Type B pancreatic cell (in vitro differentiated cells): ENCODE results near the gene ADGRF1. TPM values are rescaled to one million over a fixed set of nuclear protein-coding genes. Genes with fewer than 3 reads are reported as not detected.

Experiments used
- DNase-seq: peaks from one replicate; pipeline ENCODE4 v3.0.0; 2021; ENCODE audit warnings: mixed read lengths; ENCODE audit not compliant: unreplicated experiment; ENCODE audit errors: extremely low spot score
- H3K27ac Mint-ChIP-seq: 2 replicates; pipeline ENCODE4 v1.8.0; 2021; ENCODE audit warnings: mild to moderate bottlenecking, mixed read lengths
- H3K27me3 Mint-ChIP-seq: 2 replicates; pipeline ENCODE4 v1.8.0; 2021; ENCODE audit warnings: mixed read lengths
- H3K36me3 Mint-ChIP-seq: 2 replicates; pipeline ENCODE4 v1.8.0; 2021; ENCODE audit warnings: mixed read lengths
- H3K4me1 Mint-ChIP-seq: one replicate; pipeline ENCODE4 v1.8.0; 2021; ENCODE audit warnings: mixed read lengths; ENCODE audit not compliant: unreplicated experiment
- H3K4me3 Mint-ChIP-seq: 2 replicates; pipeline ENCODE4 v1.8.0; 2021; ENCODE audit warnings: mild to moderate bottlenecking, mixed read lengths
- H3K9me3 Mint-ChIP-seq: 2 replicates; pipeline ENCODE4 v1.8.0; 2021; ENCODE audit warnings: mixed read lengths
- CTCF ChIP-seq: fragments of 200-600 bp; sonication (generic); conservative IDR thresholded peaks from 2 replicates; pipeline ENCODE4 v1.5.0; 2021; ENCODE audit warnings: antibody characterized with exemption, mild to moderate bottlenecking
- total RNA-seq: library from RNA; stranded (reverse); gene quantifications from 2 replicates; pipeline ENCODE4 v1.2.1, GENCODE V29; 2021; ENCODE audit warnings: low replicate concordance

Gene ADGRF1
- total RNA-seq, 1 donor from 2014 or later, result 20.0 TPM

DNA sequence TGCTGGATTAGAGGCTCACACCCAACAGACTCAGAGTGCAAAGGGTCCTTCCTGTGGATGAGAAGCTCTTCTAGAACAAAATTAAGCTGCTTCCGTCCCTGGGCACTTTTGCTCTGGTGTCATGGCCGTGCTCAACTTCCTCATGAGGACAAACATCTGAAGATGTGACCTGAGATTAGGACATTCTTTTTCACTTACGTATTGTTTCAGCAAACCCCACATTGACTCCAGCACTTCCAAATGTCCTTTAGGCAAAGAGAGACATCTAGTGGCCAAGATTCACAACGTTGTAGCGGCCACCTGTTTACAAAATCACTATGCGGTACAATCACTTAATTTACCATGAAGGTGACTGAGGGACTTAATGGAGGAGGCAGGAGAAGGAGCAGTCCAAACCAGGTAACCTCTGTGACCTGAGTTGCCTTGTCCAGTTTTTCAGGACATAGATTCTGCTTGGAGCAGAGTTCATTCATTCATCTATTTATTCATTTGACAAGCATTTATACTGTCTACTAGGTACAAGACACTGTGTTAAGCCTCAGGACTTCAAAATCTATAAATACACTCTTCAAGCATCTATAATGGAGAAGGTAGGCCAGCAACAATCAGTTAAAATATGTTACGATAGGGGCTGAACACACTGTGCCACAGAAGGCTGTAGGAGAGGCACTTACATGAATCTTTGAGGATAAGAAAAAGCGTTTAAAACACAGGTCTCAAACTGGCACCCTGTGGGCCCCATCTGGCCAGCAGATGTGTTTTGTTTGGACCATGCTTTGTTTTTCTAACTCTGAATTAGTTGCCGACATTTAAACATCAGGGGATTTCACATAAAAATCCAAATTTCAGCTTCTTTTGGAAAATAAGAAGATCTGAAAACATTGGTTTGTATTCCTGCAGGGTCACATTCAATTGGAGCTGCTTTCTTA lies 5.6 kb upstream of the ADGRF1 start:
- Mint-ChIP-seq H3K9me3 (no peaks in the 10 kb centered on the region), H3K36me3 (no peaks in the 10 kb centered on the region), H3K27me3 (no peaks in the 10 kb centered on the region), H3K4me1 (peaks cover 18% of the 10 kb centered on the region), H3K27ac (peak overlapping the region; percentile 80), H3K4me3 (peak overlapping the region; percentile 42)
- peak; percentile 85 for TF ChIP-seq CTCF
- DNase-seq, result no peak

- H3K27me3 Mint-ChIP-seq, result no peaks in the 10 kb centered on the region
- peaks cover 24% of the 10 kb centered on the region for H3K4me1 Mint-ChIP-seq
- H3K36me3 Mint-ChIP-seq, result no peaks in the 10 kb centered on the region
- peak overlapping the region; percentile 42 for H3K4me3 Mint-ChIP-seq
- DNase-seq, result no peak
- peak overlapping the region; percentile 80 for H3K27ac Mint-ChIP-seq
- no peak for TF ChIP-seq CTCF
- H3K9me3 Mint-ChIP-seq, result no peaks in the 10 kb centered on the region
Observed at GRCh38 chr6:47047097-47047478, 5.0 kb upstream of the ADGRF1 start.

GRCh38 chr6:47044397-47044796 lies 2.3 kb upstream of the ADGRF1 start:
- H3K9me3 Mint-ChIP-seq, result peaks cover 2% of the 10 kb centered on the region
- peaks cover 29% of the 10 kb centered on the region for H3K4me1 Mint-ChIP-seq
- H3K27me3 Mint-ChIP-seq, result no peaks in the 10 kb centered on the region
- TF ChIP-seq CTCF, result no peak
- H3K36me3 Mint-ChIP-seq, result no peaks in the 10 kb centered on the region
- H3K4me3 Mint-ChIP-seq, result no peak overlapping the region
- DNase-seq, result no peak
- peak overlapping the region; percentile 88 for H3K27ac Mint-ChIP-seq

DNA sequence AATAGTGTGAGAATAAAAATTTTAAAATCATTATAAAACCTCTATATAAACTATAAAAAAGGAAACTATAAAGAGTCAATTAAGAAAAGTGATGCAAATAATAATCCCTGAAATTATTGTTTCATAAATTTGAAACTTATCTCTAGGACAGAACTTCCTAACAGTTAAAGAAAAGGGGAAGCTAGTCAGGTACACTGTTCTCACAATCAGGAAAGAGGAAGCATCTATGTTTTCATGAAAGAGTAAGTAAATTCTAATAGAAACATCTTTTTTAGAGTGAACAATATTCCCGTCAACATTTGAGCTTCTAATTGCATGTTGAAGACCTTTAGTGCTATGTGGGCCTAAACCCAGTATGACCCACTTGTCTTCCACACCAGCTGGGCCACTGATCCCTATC lies 1.2 kb upstream of the ADGRF1 start:
- Mint-ChIP-seq H3K4me3 (no peak overlapping the region), H3K36me3 (no peaks in the 10 kb centered on the region), H3K27ac (peak overlapping the region; percentile 88), H3K4me1 (peaks cover 28% of the 10 kb centered on the region), H3K9me3 (peaks cover 4% of the 10 kb centered on the region), H3K27me3 (no peaks in the 10 kb centered on the region)
- TF ChIP-seq CTCF, result no peak
- DNase-seq, result no peak

DNA sequence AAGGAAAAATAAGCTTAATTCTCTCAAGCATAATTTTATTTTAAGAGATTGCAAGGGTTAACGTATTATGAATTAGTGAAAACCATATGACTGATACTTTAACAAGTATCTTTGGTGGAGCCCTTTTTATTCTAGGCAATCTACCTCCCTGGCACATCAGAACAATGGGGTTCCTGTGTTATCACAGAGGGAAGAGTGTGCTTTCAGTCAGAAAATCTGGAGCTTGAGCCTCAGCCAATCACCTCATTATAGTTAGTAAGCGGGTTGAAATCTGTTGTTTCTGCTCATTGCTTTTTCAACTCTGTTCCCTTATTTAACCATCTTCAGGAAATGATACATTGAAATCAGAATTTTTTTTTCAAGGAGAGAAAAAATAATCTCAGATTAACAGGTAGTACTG lies 391 bp downstream of the ADGRF1 start:
- no peak for DNase-seq
- no peak for TF ChIP-seq CTCF
- H3K27ac Mint-ChIP-seq, result peak overlapping the region; percentile 92
- H3K27me3 Mint-ChIP-seq, result no peaks in the 10 kb centered on the region
- no peaks in the 10 kb centered on the region for H3K36me3 Mint-ChIP-seq
- H3K4me1 Mint-ChIP-seq, result peaks cover 17% of the 10 kb centered on the region
- peaks cover 4% of the 10 kb centered on the region for H3K9me3 Mint-ChIP-seq
- H3K4me3 Mint-ChIP-seq, result peak overlapping the region; percentile 79
